AG04450 (cell line): ENCODE data around the gene FOXJ3. TPM values are rescaled to one million over a fixed set of nuclear protein-coding genes. Genes with fewer than 3 reads are reported as not detected.

Source experiments
- CTCF ChIA-PET: fragments of 300-600, 350-600 bp; formaldehyde crosslinking; extraction: SDS; loops from one replicate; lab custom pipeline; 2022; ENCODE audit warnings: antibody characterized with exemption, inconsistent platforms; lab: Charles Lee
- POLR2A ChIA-PET: fragments of 350-600 bp; formaldehyde crosslinking; extraction: SDS; loops from one replicate; lab custom pipeline; 2021; ENCODE audit warnings: antibody characterized with exemption, inconsistent platforms; lab: Yijun Ruan, JAX
- DNase-seq: peaks from one replicate; pipeline ENCODE4 v3.0.0-alpha.2; 2011; ENCODE audit warnings: low read depth, low spot score
- H3K27ac ChIP-seq: one replicate; pipeline ENCODE4 v1.5.1; 2012; ENCODE audit warnings: low read depth, low read length, control low read depth
- H3K27me3 ChIP-seq: one replicate; pipeline ENCODE4 v1.6.0; 2012; ENCODE audit warnings: low read length; ENCODE audit not compliant: control insufficient read depth, insufficient read depth
- H3K4me3 ChIP-seq: 2 replicates; pipeline ENCODE4 v1.5.1; 2011; ENCODE audit warnings: mild to moderate bottlenecking, low read depth, low read length, control low read depth
- H3K9me3 ChIP-seq: 2 replicates; pipeline ENCODE4 v1.5.1; 2012; ENCODE audit warnings: low read length; ENCODE audit not compliant: control insufficient read depth, insufficient read depth
- polyA plus RNA-seq: library from polyadenylated mRNA; depleted of rRNA; stranded (reverse); fragments of >200 nt; gene quantifications from 2 replicates; pipeline ENCODE4 v1.2.3, GENCODE V29; 2011
- TF ChIP-seq, protein P1 (sequence below): IDR thresholded peaks from 2 replicates; pipeline ENCODE4 v1.5.1; 2011; ENCODE audit warnings: low read depth, low read length, control low read depth, inconsistent platforms

FOXJ3 gene
- polyA plus RNA-seq, 1 experiment = 36.2 TPM

GRCh38 chr1:42364542-42364941 is 29.5 kb upstream of the FOXJ3 start:
- ChIA-PET POLR2A (no interaction called here), CTCF (no interaction called here)
- Histone ChIP-seq H3K9me3 (no peaks in the 10 kb centered on the region), H3K4me3 (no peak overlapping the region), H3K27ac (no peak overlapping the region), H3K27me3 (peaks cover 6% of the 10 kb centered on the region)
- TF ChIP-seq, protein P1, sequence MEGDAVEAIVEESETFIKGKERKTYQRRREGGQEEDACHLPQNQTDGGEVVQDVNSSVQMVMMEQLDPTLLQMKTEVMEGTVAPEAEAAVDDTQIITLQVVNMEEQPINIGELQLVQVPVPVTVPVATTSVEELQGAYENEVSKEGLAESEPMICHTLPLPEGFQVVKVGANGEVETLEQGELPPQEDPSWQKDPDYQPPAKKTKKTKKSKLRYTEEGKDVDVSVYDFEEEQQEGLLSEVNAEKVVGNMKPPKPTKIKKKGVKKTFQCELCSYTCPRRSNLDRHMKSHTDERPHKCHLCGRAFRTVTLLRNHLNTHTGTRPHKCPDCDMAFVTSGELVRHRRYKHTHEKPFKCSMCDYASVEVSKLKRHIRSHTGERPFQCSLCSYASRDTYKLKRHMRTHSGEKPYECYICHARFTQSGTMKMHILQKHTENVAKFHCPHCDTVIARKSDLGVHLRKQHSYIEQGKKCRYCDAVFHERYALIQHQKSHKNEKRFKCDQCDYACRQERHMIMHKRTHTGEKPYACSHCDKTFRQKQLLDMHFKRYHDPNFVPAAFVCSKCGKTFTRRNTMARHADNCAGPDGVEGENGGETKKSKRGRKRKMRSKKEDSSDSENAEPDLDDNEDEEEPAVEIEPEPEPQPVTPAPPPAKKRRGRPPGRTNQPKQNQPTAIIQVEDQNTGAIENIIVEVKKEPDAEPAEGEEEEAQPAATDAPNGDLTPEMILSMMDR = no peak
- DNase-seq = no peak

- TF ChIP-seq, protein P1 = no peak
- no peak overlapping the region for H3K4me3 ChIP-seq
- POLR2A ChIA-PET = no interaction called here
- H3K9me3 ChIP-seq = no peaks in the 10 kb centered on the region
- DNase-seq = no peak
- peaks cover 3% of the 10 kb centered on the region for H3K27me3 ChIP-seq
- H3K27ac ChIP-seq = no peak overlapping the region
- CTCF ChIA-PET = no interaction called here
Observed at GRCh38 chr1:42364089-42364488, 29.1 kb upstream of the FOXJ3 start.

DNA sequence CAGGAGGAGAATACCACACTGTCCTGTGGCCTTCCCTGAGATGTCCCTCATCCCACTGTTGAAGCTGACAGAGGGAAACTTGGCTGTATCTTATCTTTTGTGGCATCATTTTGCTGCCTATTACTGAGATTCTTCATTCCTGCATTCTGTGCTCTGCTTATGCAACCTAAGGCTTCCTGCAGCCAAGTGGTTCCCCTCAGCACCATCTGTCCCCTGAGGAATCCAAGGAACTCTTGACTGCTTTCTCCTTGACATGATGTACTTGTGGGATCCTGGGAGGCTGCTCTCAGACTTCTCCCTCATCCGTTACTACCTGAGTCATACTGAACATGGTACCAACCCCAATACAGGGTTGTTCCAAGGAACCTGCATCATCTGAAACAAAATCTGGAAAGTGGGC is 24.4 kb upstream of the FOXJ3 start:
- H3K9me3 ChIP-seq = no peaks in the 10 kb centered on the region
- TF ChIP-seq, protein P1 = no peak
- no peak overlapping the region for H3K4me3 ChIP-seq
- H3K27me3 ChIP-seq = no peaks in the 10 kb centered on the region
- H3K27ac ChIP-seq = no peak overlapping the region
- POLR2A ChIA-PET = no interaction called here
- DNase-seq = no peak
- CTCF ChIA-PET = no interaction called here

GRCh38 chr1:42358791-42359190 is 23.8 kb upstream of the FOXJ3 start:
- Histone ChIP-seq H3K4me3 (no peak overlapping the region), H3K27me3 (no peaks in the 10 kb centered on the region), H3K9me3 (no peaks in the 10 kb centered on the region), H3K27ac (no peak overlapping the region)
- ChIA-PET CTCF (no interaction called here), POLR2A (no interaction called here)
- TF ChIP-seq, protein P1 = no peak
- no peak for DNase-seq

DNA sequence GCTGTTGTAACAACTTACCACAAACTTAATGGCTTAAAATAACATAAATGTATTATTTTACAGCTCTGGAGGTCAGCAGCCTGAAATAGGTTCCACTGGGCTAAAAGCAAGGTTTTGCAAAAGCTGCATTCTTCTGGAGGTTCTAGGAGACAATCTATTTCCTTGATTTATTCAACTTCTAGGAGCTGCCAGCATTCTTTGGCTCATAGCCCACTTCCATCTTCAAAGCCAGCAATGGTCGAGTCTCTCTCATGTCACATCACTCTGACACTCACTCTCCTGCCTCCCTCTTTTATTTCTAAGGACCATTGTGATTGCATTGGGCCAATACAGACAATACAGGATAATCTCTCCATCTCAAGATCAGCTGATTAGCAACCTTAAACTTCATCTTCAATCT is 15.1 kb upstream of the FOXJ3 start:
- ChIA-PET POLR2A (no interaction called here), CTCF (no interaction called here)
- TF ChIP-seq, protein P1 = no peak

More for the DNA sequence above, 15.1 kb upstream of the FOXJ3 start:
- Histone ChIP-seq H3K27ac (no peak overlapping the region), H3K4me3 (no peak overlapping the region), H3K9me3 (no peaks in the 10 kb centered on the region), H3K27me3 (peaks cover 4% of the 10 kb centered on the region)
- no peak for DNase-seq
